GM20000 (cell line): ENCODE data around the gene GLYR1.
"Not testable (repeated sequence)": the region's sequence is repeated elsewhere in the genome, so short reads cannot be mapped to it uniquely, and the experiment has no call there.

Experiments
- DNase-seq: peaks from one replicate; pipeline ENCODE4 v3.0.0; 2012; ENCODE audit warnings: low spot score
- CTCF ChIP-seq: IDR thresholded peaks from 2 replicates; pipeline ENCODE4 v1.5.1; 2012; ENCODE audit warnings: mild to moderate bottlenecking, control low read depth; ENCODE audit errors: extremely low read depth, missing control alignments

The GLYR1 gene

GRCh38 chr16:4787627-4788482, 59.2 kb downstream of the GLYR1 start, which contains the start of gene SEPTIN12:
SEPTIN12 (minus strand) TSS chr16:4788345; CDS start chr16:4787645, 700 bp downstream.
- no peak for DNase-seq

DNA sequence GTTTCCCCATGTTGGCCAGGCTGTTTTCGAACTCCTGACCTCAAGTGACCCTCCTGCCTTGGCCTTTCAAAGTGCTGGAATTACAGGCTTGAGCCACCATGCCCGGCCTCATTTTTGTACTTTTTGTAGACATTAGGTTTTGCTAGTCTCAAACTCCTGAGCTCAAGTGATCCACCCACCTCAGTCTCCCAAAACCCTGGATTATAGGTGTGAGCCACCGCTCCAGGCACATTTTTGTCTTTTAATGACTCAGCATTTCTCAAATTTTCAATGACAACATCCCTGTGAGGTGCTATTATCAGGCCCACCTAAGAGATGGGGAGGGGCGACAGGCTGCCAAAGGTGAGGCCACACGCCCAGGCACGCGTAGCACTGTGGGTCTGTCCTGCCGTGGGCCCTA, 60.0 kb downstream of the GLYR1 start:
- DNase-seq: no peak
- TF ChIP-seq CTCF: no peak

More at GRCh38 chr16:4787627-4788482, 59.2 kb downstream of the GLYR1 start, which contains the start of gene SEPTIN12:
- TF ChIP-seq CTCF: no peak

GRCh38 chr16:4785758-4786433, 61.2 kb downstream of the GLYR1 start:
- TF ChIP-seq CTCF: no peak
- no peak for DNase-seq

DNA sequence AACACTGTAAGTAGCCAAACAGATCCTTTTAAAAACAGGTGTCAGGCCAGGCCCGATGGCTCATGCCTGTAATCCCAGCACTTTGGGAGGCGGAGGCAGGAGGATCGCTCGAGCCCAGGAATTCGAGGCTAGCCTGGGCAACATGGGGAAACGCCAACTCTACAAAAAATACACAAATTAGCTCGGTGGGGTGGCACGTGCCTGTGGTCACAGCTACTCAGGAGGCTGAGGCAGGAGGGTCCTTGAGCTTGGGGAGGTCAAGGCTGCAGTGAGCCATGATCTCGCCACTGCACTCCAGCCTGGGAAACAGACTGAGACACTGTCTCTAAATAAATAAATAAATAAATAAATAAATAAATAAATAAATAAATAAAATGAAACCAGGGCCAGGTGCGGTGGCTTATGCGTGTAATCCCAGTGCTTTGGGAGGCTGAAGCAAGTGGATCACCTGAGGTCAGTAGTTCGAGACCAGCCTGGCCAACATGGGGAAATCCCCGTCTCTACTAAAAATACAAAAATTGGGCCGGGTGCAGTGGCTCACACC, 62.6 kb downstream of the GLYR1 start:
- not testable (repeated sequence) for DNase-seq

DNA sequence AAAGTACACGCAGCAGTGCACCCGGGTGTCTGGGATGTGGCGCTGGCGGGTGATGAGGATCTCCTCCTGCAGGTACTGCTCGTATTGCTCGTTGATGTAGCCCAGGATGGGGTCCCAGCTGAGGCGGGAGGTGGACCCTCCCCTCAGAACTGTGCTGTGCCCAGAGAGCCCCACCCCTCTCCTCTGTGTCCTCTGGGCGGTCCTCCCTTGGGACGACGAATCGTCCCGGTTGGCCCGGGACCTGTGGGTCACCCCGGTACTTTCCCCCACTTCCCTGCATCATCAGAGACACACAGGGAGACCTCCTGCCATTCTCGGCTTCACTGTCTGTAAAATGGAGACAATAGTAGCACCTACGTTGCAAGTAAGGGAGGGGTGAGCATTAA, 63.1 kb downstream of the GLYR1 start:
- no peak for DNase-seq
- TF ChIP-seq CTCF: no peak

GRCh38 chr16:4783251-4783950, 63.7 kb downstream of the GLYR1 start:
- TF ChIP-seq CTCF: no peak

DNA sequence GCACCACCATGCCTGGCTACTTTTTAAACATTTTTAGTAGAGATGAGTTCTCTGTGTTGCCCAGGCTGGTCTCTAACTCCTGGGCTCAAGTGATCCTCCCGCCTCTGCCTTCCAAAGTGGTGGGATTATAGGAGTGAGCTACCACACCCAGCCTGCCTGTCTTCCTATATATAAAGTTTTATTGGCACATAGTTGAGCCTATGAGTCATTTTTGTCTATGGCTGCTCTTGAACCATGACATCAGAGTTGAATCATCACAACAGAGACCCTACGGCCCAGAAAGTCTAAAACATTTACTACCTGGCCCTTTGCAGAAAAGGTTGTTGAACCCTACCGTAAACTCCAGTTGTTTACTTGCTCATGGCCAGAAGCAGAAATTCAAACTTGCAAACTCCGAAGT, 66.9 kb downstream of the GLYR1 start:
- no peak for DNase-seq
- TF ChIP-seq CTCF: no peak

More at GRCh38 chr16:4783251-4783950, 63.7 kb downstream of the GLYR1 start:
- DNase-seq: no peak
